Activated T-helper 9 cell treated with anti-CD3 and anti-CD28 coated beads, Interleukin-2, amount 50 U/mL, for 16 hours (primary cell): ENCODE measurements around the gene OCSTAMP.
A peak's percentile ranks its signal among the peaks of the same experiment; 100 is the strongest.

Experiments used
- DNase-seq: peaks from one replicate; pipeline ENCODE4 v3.0.0-alpha.2; 2020; ENCODE audit warnings: low read depth

The OCSTAMP gene

DNA sequence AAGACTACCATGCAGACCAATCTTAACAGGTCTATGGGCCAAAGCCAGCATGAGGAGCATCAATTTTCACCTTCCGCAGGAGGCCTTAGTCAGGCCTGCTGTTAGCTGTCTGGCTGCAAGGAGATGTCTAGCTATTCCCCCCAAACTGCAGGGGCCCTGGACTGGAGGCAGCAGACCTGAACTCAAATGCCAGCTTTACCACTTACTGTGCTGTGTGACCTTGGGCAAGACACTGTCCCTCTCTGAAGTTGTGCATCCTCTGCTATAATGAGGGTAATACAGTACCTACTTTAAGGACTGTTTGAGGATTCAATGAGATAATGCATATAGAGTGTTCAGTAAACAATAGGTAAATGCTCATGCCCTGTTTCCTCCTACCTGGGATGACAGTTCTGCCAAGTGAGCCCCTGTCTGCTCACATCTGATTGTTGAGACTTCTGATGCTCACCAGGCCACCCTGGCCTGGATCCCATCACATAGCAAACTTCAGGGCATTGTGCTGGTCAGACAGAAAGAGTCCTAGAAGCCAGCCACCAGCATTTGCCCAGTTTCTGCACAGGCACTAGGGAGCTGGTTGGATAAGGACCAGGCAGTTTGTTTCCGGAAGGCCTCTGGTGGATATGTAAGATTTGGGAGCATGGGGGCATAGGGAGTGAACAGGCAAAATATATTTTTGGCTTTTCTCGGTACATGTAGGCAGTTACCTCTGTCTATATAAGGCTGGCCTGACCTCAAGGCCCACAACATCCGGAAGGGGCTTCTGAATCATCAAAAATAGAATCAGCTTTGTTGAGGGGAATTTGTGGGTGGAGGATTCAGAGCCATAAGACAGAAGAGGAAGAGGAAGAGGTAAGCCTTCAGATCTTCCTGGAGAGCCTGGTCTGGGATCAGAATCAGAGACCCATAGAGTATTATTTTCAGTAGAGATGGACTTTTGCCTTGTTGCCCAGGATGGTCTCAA, 2.3 kb upstream of the OCSTAMP start:
- DNase-seq, result peak; percentile 8

DNA sequence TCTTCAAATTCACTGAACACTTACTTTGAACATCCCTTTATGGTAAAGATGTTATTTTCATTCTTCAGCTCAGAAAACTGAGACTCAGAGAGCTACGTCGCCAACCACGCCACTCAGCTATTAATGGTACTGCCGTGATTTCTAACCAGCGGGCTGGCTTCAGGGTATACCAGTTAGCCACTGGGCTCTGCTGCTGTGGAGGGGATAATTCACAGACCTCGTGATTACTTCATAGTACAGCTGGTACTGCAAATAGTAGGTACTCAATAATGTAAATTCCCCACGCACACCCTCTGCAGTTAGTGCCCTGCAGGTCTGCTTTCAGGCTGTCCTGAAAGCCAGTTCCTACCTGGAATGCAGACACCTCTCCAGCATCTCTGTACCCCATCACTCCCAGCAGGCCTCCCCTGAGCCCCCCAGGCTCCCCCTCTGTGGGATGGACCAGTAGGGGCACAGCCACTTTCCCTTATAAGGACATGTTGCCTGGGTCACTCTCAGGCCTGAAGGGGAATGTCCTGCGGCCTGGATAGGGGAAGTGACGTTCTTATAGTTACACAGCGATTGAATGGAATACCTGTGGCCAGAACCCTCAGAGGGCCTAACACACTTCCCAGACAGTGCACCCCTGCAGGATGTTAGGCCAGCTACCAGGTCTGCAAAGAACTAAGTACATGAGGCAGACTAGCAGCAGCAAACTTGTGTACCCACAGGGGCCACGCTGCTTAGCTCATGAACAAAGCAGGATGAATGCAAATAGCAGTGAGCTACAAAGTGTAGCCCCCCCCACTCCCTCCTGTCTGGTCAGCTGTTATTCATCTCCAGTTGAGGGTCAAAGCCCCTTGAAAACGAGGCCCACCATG, 1.3 kb upstream of the OCSTAMP start:
- no peak for DNase-seq

DNA sequence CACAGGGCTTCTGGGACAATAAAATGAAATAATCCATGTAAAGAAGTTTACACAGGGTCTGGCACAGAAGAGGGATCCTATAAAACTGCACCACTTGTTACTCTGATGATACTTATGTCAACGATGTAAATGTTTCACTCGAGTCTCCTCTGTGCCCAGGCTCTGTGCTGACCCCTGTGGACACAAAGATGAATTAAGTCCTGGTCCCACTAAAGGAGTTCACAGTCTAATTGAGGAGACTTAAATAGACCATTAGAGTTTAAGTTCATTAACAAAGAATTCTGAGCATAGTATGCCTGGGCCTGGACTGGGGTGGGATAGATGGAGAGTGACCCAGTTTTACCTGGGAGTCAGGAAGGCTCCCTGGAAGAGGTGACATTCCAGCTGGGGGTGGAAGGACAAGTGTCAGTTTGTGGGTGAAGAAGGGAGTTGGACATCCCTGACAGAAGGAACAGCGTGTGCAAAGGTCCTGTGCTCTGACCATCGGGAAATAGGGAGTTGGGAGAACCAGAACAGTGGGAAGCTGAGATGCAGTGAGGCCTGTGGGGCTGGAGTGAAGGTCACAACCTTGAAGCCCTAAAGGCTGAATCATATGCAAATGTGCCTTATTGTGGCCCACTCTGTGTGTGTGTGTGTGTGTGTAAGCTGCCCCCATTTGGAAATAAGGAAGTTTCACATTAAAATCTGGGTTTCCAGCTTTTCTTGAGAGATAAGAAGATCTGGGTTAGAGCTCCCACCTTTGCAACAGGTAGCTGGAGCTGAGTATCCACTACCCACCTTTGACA, 1.1 kb downstream of the OCSTAMP start:
- no peak for DNase-seq

DNA sequence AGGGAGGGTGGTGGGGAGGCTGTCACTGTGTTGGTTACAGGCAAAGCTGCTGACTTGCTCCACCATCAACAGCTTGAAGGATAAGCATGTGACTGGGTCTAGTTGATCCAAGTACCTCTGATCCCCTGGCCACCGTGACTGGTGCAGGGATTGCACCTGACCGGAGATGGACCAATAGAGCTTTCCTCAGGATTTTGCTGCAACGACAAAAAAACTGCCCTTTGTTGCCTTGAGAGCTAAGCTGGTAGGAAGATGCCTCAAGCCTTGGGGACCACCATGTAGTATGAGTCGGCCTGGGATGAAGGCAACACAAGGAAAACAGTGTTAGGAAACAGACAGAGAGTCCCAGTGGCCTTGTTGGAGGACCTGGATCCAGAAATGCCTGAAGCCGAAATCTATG, 1.8 kb downstream of the OCSTAMP start:
- DNase-seq, result no peak

DNA sequence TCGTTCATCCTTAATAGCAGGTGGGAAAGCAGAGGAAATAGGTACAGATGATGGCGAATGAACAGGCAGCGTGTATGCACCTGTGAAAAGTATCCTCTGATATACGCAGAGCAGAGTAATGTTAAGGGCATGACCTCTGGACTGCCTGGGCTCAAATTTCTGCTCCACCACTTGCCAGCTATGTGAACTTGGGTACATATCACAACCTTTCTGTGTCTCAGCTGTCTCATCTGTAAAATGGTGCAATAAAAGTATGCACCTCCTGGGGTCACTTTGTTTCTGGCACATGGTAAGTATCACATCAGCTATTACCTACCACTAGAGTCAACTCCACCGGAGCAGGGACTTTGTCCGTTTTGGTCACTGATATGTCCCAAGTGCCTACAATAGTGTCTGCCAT, 2.5 kb downstream of the OCSTAMP start:
- no peak for DNase-seq

DNA sequence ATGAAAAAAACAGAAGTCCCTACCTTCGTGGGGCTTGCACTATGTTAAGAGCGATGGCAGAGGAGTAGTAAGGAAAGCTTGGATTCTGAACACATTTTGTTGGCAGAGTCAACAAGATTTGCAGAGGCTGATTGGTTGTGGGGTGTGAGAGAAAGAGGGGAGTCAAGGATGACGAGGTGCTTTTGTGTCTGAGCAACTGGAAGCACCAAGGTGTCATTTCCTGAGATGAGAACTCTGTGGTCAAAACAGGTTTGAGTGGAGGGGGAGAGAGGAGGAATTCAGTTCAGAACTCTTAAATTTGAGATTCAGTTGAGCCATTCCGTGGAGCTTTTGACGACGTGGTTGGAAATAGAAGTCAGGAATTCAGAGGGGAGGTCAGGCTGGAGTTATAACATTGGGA, 3.5 kb downstream of the OCSTAMP start:
- no peak for DNase-seq

DNA sequence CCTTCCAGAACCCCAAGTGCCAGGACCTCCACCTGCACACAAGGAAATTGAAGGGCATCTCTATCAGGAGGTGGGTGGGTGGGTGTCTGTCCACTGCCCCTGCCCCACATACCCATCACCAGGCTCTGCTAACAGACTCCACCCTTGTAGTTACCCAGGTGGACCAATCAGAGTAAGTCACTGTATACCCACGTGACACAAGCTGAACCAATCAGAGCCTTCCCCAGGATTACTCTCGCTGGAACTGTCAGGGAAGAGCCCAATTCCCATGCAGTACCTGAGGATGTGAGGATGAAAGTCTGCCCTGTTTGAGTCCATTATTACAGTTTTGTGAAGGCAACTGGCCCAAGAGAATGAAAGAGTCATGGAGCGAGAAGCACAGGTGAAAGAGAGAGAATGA, 4.2 kb downstream of the OCSTAMP start:
- DNase-seq, result no peak

DNA sequence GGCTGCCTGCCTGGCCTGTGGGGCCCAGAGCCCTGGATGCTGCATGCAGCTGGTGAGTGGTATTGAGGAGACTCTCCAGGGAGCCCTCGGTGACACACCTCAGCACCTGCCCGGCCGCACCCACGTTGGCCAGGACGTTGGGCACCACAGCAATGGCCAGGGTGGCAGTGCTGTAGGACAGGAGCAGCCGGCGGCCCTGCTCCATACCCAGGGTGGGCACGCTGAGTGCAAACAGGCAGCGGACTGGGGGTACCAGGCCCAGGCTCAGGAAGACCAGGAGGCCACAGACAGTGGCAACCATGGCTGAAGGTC, 4.7 kb downstream of the OCSTAMP start:
- no peak for DNase-seq

DNA sequence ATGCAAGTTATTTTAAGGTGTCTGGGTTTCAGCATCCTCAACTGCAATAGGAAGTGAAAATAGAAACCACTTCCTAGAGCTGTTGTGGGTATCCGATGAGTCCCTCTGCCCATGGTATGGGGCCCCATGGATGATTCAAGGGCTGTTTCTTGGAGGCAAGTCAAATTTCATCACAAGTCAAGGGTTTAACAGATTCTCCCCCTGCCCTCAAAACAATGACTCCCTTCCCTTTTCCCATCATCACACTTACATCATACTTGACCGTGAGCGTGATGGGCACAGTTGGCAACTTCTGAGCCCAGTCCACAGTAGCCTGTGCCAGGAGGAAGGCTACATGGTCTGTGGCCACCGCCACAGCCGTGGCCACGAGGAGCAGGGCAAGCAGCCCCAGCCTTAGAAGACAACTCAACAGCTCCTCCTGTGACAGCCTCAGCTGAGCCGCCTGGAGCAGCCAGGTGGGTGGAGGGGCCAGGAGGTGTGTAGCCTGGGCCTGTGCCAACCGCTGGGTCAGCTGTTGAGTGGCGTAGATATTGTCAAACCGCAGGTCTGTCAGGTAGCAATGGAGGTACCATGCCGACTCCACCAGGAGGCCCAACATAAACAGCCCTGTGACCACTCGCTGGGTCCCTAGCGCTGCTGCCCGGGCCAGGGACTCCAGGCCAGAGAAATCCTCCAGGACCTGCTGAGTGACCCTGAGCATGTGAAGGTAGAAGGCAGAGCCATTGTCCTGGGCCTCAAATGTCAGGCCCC, 5.2 kb downstream of the OCSTAMP start:
- peak; percentile 12 for DNase-seq

DNA sequence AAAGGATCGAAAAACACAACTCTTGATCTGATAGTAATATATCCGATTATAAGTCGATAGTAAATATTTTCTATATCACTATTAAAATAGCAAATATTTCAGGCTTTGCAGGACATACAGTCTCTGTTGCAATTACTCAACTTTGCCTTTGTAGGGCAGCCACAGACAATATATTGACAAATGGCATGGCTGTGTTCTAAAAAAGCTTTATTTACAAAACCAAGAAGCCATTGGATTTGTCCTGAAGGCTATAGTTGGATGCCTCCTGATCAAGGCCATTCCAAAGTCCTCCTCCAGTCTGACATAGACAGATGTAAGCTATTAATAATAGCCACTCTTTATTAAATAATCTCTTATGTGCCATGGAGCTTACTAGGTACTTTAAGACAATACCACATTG, 5.9 kb downstream of the OCSTAMP start:
- no peak for DNase-seq

DNA sequence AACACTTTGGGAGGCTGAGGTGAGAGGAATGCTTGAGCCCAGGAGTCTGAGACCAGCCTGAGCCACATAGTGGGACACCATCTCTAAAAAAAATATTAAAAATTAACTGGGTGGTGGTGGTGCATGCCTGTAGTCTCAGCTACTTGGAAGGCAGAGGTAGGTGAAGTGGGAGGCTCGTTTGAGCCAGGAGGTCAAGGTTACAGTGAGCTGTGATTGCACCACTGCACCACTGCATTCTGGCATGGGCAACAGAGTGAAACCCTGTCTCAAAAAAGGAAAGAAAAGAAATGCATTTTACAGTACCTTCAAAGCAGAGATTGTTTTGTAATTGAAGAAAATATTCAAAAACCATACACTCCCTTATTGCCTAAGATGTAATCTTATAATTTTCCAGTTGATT, 6.5 kb downstream of the OCSTAMP start:
- no peak for DNase-seq

DNA sequence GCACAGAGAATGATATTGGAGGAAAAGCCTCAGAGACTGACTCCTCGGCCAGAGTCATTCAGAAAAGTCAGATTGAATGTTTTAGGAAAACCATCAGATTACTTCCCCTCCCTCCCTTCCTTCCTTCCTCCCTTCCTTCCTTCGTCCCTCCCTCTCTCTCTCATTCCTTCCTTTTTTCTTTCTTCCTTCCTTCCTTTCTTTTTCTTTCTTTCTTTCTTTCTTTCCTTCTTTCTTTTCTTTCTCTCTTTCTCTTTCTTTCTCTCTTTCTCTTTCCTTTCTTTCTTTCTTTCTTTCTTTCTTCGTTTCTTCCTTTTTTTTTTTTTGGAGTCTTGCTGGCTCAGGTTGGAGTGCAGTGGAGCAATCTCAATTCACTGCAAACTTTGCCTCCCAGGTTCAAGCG, 7.4 kb downstream of the OCSTAMP start:
- DNase-seq, result no peak

DNA sequence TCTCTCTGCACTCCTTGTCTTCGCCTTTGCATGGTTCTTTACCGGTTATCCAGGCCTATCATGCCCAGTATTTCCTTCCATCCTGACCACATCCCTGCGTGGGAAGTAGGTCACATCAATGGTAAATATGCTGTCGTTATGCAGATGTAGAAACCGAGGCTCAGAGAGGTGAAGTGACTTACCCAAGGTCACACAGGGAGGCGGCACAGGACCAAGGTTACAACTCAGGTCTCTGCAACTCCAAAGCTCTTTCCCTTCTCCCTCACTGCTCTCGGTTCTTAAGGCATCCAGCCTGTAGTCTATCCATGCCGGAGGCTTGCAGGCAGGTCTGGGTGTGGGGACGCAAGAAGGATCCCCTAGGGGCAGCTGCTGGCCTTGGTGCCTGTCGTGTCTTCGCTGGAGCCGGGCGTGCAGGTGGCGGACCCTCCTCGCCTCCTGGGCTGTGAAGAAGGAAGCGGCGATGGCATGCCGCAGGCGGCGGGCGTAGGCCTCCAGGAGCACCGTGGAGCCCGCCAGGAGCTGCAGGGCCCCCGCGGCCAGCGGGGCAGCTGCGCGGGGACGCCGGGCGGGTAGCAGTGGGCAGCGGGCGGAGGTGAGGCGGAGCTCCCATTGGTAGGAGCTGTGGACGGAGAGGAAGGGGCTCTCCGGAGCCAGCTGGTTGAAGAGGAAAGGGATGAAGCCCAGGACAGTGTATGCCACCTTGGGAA, 9.1 kb downstream of the OCSTAMP start:
- DNase-seq, result no peak

DNA sequence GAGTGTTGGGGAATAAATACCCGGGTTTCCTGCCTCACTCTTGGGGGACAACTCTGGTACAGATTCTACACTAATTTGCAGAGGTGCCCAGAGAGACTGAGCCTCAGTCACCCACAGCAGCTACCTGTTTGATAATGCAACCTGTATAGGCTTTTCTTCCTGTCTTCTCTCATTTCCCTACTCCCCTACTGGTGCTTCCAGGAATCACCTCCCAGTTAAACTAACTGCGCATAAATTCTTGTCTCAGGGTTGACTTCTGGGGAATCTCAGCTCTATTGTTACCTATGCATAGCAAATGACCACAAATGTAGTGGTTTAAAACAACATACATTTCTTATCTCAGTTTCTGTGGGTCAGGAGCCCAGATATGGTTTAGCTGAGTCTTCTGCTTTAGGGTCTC, 11.3 kb downstream of the OCSTAMP start:
- DNase-seq, result no peak

DNA sequence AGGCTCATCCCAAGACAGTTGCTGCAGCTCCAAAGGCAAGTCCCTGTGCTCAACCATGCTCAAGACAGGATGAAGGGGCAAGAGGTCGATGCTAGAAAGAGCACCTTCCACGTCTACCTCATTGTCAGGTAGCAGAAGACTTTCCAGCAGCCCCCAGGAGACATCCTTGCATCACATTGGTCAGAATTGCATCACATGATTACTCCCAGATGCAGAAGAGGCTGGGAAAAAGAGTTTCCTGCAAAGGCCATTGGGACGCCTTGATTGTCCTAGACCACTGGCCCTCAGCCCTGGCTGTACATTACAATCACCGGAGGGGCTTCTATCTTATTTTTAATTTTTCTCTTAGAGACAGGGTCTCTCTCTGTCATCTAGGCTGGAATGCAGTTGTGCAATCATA, 19.8 kb downstream of the OCSTAMP start:
- no peak for DNase-seq

DNA sequence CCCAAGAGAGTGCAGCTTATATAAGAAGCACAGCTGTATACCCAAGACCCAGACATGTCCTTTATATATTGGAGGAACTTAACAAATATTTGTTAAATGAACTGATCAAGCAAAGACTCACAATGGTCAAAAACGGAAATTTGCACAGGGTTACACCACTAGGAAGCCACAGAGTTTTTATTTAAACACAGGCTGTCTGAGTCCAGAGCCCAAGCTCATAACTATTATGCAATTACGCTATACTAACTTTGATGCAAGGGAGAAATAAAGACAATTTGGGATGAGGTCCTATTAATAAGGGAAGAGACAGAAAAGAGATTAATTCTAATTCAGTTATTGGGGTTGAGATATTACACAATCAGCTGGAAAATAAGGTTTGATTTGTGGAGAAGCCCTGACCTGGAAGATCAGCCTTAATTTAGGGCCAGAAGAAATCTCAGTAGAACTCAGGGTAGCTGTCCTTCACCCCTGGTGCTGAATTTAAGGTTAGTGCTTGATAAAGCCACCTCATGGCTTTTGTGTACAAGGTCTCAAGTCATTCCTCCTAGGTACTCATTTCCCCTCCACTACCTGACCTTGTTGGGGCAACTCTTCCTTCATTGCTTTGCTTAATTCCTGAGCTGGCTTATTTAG, 26.6 kb downstream of the OCSTAMP start:
- no peak for DNase-seq

DNA sequence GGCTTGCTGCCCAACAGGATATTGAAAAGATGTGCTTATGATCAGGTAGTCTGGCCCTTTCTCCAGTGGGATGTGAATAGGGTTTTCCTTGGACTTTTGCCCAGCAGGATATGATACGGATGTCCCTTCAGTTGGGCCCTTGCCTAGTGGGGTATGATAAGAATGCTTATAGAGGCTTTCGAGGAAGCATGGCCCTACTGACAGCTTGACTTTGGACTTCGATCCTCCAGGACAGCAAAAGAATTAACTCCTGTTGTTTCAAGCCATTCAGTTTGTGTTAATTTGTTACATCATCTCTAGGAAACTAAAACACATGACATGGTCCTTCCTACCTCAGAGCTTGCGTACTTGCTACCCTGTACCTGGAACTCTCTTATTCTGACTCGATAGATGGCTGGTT, 27.3 kb downstream of the OCSTAMP start:
- DNase-seq, result no peak

DNA sequence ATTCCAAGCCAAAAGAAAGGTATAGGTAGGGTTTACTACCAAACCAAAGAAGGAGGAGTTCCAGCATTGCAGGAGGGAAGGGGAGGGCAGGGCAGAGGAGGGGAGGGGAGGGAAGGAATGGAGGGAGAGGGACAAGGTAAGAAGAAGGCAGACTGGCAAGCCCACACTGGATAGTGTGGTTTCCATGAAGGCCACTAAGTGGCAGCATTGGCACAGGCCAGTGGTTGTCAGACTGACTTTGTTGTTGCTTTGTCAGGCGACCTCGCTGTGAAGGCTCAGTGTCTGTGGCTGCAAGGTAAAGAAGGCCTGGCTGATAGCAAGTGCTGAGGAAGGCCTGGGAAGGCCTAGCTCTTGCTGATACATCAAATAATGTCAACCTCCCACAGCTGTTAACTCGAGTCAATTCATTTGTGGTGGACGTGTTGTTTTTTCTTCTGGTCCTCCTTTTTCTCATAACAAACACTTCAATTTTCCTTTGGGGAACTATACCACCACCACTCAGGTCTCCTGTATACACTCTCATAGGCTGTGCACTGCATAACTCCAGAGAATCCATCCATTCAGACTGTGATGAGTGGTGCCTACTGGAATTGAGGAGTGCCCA, 29.4 kb downstream of the OCSTAMP start:
- DNase-seq, result peak; percentile 18

DNA sequence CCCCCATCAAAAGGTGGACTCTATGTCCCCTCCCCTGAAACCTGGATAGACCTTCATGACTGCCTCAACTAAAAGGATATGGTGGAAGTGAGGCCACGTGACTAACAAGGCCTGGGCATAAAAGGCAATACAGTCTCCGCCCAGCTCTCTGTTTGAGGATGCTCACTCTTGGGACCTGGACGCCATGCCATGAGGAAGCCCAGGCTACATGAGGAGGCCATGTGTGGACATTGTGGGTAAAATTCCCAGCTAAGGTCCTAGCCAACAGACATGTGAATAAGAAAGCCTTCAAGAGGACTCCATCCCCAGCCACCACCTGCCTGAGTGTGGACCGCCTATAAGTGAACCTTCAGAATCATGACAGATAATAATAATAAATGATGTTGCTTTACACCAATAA, 29.9 kb downstream of the OCSTAMP start:
- no peak for DNase-seq

DNA sequence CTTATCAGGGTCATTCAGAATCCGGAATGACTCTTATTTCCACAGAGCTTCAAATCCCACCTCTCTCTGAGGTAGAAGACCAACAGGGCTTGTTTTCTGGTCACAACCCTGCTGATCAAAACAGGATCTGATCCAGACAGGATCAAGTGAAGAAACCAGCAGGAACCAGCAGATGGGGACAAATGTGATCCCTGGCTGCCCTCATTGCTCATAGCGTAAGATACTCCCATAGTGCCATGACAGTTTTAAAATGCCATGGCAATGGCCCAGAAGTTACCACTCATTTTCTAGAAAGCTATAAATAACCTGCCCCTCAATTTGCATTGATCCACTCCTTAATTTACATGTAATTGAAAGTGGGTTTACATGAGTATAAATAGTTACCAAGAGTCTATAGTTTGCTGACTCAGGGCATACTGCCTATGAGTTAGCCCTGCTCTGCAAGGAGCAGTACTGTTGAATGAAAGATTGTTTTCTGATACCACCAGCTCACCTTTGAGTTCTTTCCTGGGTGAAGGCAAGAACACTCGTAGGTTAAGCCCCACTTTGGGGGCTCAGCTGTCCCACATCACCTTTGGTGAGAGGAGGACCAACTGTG, 30.9 kb downstream of the OCSTAMP start:
- DNase-seq, result no peak
